ENCODE measurements around the gene DNASE1.
"Not testable (repeated sequence)": the region's sequence is repeated elsewhere in the genome, so short reads cannot be mapped to it uniquely, and the experiment has no call there.

DNASE1 gene, protein sequence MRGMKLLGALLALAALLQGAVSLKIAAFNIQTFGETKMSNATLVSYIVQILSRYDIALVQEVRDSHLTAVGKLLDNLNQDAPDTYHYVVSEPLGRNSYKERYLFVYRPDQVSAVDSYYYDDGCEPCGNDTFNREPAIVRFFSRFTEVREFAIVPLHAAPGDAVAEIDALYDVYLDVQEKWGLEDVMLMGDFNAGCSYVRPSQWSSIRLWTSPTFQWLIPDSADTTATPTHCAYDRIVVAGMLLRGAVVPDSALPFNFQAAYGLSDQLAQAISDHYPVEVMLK

GRCh38 chr16:3654249-3654991, at the start of gene DNASE1:
Gene DNASE1 (plus strand): TSS chr16:3654691. CDS start chr16:3655374, 683 bp downstream.
- peak; percentile 52 to 65 for DNase-seq

DNA sequence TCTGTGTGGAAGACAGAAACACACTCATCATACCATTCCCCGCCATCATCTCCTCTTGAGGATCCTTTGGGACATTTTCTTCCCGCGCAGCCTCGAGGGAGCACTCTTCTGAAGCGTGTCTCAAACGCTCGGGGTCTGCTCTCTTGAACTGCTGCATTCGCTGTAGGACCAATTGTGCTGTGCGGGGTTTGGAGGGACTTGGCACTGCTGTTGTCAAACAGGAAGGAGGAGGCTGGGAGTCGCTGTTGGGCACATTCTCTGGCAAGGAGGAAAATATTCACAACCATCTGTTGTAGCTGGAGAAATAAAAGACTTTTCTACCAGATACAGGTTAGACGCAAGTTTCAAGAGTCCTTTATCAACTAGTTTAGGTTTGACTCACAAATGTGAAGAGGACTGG, 48.0 kb upstream of the DNASE1 start:
- no peak for DNase-seq

DNA sequence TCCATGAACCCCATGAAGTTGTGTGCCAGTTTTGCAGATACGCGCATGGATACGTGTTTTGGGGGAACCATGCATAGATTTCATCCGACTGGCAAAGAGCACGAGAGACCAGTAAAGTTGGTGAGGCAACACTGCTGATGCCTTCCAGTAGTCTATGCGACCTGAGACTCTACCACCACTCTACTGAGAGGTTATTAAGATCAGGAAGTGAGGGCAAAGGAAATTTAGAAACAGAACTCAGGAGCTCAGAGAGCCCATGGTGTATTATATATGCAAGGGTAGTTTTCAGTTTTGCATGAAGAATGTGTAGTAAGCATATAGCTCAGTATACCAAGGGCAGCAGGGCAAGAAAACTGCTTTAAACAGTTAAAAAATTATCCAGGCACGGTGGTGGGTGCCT, 47.3 kb upstream of the DNASE1 start:
- DNase-seq, result no peak

DNA sequence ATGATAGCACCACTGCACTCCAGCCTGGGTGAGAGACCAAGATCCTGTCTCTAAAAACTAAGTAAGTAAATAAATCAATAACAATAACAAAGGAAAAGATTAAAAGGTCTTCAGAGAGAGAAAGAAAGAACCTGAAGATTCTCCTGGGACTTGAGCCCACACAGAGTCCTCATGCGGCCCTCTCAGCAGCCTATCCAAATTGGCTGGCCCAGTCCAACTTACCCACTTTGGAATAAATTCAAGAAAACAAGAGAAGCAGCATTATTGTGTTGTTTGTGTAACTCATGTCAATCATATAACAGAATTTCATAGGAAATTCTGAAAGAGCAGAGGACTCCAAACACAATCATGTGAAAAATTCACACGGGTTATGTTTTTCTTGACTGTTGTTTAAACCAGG, 46.9 kb upstream of the DNASE1 start:
- DNase-seq, result no peak

- no peak for DNase-seq
Measured at GRCh38 chr16:3608069-3608468, 46.4 kb upstream of the DNASE1 start.

DNA sequence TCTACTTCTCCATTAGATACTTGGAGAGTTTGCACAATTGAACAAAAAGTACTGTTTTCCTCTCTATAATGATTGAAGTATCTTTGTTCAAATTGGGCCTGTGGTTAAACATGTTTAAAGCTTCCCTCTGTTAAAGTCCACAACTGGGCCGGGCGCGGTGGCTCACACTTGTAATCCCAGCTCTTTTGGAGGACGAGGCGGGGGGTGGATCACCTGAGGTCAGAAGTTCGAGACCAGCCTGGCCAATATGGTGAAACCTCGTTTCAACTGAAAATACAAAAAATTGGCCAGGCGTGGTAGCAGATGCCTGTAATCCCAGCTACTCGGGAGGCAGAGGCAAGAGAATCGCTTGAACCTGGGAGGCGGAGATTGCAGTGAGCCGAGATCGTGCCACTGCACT, 45.5 kb upstream of the DNASE1 start:
- DNase-seq, result not testable (repeated sequence)

- DNase-seq, result no peak
Measured at GRCh38 chr16:3609895-3610697, 44.4 kb upstream of the DNASE1 start.

DNA sequence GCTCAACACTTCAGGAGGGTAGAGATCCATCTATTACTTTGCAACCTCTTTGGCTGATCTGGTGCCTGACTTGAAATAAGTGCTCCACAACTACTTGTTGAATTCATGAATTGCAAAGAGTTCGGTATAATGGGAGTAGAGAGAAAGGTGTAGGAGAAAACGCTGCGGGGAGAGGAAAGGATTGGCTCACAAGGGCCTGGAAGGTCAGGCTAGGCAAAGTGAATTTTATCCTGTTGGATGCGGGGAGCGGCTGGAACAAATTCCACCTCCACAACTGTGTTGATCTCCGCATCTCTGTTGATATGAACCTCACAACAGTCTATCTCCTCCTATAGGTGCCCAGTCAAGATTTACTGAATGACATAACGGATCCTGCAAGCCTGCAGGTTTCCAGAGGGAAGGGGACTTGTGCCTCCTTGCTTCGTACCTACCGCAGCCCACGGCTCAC, 43.8 kb upstream of the DNASE1 start:
- no peak for DNase-seq

DNA sequence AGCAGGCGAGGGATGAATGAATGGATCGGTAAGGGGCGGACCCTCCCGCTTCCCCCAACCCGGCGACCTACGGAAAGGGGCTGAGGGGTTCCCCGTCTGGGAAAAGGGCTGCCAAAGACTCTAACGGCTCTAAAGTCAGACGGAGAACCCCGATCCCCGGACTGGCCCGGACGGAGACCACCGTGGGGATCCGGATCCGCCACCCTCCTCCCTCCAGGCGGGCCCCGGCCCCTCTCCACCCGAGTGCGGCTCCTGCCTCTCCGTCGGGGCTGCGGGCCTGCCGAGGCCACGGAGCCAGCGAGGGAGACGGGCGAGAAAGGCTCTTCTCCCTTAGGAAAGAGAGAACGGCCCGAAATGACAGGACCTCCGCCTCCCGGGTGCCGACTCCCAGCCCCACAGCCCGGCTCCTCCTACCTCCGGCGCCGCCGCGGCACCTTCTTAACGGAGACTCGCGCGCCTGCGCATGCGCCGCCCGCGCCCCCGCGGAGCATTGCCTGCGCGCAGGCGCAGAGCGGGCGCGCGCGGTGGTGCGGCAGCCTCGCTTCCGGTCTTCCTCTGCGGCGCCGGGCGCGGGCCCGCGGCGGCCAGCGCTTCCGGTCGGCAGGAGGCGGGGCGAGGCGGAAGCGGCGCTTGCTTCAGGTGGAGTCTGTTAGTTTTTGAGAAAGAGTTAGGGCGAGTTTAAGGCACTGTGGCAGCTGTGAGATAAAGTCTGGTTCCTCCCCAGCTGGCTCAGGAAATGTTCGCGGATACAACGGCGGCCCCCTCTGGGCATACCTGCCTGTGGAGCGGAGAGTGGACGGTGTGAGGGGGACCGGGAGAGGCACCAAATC, 43.1 kb upstream of the DNASE1 start, which contains the start of gene SLX4:
Gene SLX4 (minus strand): TSS at position 461 of the 830 bp plus-strand sequence. CDS start 2,642 bp downstream, outside the sequence.
- DNase-seq, result peak; percentile 93 to 94

GRCh38 chr16:3612510-3613466, 41.7 kb upstream of the DNASE1 start:
- DNase-seq, result no peak

DNA sequence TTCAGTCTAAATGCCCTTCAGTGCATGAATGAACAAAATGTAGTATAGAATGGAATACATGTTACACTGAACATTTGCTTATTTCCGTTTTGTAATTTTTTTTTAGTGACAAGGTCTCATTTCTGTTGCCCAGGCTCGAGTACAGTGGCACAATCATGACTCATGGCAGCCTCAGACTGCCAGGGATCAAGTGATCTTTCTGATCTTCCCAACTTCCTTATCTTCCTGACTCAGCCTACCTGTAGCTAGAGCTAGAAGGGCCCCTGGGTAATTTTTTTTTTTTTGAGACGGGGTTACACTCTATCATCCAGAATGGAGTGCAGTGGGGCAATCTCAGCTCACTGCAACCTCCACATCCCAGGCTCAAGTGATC, 35.7 kb upstream of the DNASE1 start:
- no peak for DNase-seq

DNA sequence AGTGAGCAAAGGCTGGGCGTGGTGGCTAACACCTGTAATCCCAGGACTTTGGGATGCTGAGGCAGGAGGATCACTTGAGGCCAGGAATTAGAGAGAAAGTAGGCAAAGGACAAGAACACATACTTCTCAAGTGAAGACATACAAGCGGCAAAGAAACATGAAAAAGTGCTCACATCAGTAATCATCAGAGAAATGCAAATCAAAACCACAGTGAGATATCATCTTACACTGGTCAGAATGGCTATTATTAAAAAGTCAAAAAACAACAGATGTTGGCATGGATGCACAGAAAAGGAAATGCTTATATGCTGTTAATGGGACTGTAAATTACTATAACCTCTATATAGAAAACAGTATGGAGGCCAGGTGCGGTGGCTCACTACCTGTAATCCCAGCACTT, 30.8 kb upstream of the DNASE1 start:
- no peak for DNase-seq

DNA sequence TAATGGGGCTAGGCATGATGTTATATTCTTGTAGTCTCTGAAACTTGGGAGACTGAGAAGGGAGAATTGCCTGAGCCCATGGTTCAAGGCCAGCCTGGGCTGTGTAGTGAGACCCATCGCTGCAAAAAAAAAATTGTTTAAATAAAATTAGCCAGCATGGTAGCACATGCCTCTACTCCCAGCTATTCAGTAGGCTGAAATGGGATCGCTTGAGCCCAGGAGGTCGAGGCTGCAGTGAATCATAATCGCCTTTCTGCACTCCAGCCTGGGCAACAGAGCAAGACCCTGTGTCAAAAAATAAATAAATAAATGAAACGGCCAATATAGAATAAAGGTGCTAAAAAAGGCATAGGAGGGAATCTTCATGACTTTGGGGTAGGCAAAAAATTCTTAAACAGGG, 29.2 kb upstream of the DNASE1 start:
- no peak for DNase-seq

- DNase-seq, result peak in 1 of 2 donors; percentile 38
Measured at GRCh38 chr16:3625911-3626732, 28.4 kb upstream of the DNASE1 start.

- peak in 1 of 2 donors; percentile 12 for DNase-seq
Measured at GRCh38 chr16:3637371-3637923, 17.0 kb upstream of the DNASE1 start.

DNA sequence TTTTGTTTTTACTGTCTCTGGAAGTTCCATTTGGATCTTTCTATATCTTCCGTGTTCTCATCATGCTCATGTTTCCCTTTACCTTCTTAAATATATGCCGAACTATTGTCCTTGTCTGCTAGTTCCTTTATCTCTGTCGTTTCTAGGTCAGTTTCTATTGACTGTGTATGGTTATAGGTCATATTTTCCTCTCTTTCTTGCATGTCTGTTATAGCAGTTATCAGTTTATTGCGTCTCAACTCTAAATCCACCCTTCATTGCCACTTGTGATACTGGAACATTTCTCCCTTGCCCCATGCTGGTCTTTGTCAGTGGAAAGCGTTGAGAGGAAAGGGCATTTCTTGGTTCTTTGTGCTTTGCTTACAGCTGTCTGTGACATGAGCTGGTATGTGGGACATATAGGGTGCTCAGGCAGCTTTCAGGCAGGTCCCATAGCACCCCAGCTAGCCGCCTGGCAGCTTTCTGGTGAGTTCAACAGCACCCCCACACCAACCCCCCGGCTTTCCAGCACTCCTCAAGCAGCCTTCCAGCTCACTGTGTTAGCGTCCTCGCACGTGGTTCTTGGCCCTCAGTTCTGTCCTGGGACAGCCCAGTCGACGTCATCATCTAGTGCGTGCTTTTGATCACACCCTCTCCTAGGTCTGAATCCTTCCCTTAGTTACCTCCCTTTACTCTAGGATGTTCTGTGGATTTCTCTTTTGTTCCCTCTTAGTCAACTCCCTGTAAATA, 15.4 kb upstream of the DNASE1 start:
- DNase-seq, result no peak

GRCh38 chr16:3640207-3640606, 14.3 kb upstream of the DNASE1 start:
- DNase-seq, result no peak

GRCh38 chr16:3640632-3641501, 13.6 kb upstream of the DNASE1 start:
- no peak for DNase-seq

Data from CD4-positive, alpha-beta T cell treated with Interferon alpha-2 for 1 hour (primary cell).